Measurements from ENCODE around the gene TPSAB1.

DNA sequence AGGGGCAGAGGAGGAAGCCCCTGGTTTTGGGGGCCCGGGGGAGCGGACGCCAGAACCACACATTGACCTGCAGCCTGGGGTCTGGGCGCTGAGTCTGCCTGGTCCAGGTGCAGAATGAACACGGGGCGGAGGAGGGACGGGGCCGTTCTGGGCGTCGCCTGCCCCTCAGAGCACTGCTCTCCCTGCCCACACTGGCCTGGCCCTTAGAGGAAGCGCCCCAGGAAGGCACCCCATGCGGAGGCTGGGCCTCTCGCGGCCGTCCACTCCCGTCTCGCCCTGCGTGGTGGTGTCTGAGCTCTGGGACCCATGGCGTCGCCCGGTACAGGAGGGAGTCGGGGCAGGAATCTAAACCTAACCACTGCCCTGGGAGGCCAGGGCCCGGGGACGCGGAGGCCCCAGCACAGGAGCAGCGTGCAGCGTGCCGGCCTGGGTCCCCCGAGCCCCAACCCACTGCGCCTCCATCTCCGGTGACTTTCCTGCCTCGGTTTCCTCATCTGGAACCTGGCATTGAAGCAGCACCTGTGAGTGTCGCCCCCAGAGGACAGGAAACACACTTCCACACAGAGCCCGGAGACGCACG is 19.7 kb downstream of the TPSAB1 start:
- TF ChIP-seq, protein P1, sequence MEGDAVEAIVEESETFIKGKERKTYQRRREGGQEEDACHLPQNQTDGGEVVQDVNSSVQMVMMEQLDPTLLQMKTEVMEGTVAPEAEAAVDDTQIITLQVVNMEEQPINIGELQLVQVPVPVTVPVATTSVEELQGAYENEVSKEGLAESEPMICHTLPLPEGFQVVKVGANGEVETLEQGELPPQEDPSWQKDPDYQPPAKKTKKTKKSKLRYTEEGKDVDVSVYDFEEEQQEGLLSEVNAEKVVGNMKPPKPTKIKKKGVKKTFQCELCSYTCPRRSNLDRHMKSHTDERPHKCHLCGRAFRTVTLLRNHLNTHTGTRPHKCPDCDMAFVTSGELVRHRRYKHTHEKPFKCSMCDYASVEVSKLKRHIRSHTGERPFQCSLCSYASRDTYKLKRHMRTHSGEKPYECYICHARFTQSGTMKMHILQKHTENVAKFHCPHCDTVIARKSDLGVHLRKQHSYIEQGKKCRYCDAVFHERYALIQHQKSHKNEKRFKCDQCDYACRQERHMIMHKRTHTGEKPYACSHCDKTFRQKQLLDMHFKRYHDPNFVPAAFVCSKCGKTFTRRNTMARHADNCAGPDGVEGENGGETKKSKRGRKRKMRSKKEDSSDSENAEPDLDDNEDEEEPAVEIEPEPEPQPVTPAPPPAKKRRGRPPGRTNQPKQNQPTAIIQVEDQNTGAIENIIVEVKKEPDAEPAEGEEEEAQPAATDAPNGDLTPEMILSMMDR (IDR thresholded peaks at IDR 0.05), result no peak
- no peak for TF ChIP-seq EP300 (IDR thresholded peaks at IDR 0.05)
- TF ChIP-seq POLR2A (IDR thresholded peaks at IDR 0.05), result no peak
